ENCODE measurements around the gene ZNF292. TPM values are rescaled to one million over a fixed set of nuclear protein-coding genes. Genes with fewer than 3 reads are reported as not detected.

ZNF292 gene
- total RNA-seq, 1 donor from 2014 or later = 35.8 TPM

DNA sequence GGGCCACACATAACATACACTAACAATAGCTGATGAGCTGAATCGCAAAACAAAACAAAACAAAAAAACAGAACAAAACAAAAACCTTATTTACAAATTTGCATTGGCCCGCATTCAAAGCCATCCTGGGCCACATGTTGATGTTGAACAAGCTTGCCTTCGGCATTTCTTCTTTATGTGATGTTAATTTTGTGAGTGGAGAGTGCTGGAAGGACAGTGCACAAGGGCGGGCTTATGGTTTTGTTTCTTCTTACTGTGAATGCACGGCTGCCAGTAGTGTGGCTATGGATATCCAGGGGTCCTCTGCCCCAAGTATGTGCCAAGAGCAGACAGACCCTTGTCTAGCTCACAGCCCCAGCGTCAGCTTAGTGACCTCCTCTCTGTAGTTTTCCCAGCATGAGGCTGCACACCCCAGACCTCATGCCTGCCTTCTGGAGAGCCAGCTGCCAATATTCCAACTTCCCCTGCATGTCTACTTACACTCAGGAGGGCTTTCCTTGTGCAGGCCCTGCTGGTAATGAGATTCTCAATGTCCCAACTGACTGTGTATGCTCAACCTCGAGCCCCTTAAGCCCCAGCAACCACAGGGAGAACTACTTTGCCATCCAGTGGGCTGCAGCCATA lies 24.9 kb downstream of the ZNF292 start:
- H3K4me3 ChIP-seq (ENCODE audit: low read depth, low read length) = no peak overlapping the region
- H3K36me3 ChIP-seq (ENCODE audit: control insufficient read depth, insufficient read depth, low read length) = no peaks in the 10 kb centered on the region
- no peak for DNase-seq (ENCODE audit: low read depth)
- no peaks in the 10 kb centered on the region for H3K27me3 ChIP-seq (ENCODE audit: control insufficient read depth, insufficient read depth, low read length)
- TF ChIP-seq, protein P1, sequence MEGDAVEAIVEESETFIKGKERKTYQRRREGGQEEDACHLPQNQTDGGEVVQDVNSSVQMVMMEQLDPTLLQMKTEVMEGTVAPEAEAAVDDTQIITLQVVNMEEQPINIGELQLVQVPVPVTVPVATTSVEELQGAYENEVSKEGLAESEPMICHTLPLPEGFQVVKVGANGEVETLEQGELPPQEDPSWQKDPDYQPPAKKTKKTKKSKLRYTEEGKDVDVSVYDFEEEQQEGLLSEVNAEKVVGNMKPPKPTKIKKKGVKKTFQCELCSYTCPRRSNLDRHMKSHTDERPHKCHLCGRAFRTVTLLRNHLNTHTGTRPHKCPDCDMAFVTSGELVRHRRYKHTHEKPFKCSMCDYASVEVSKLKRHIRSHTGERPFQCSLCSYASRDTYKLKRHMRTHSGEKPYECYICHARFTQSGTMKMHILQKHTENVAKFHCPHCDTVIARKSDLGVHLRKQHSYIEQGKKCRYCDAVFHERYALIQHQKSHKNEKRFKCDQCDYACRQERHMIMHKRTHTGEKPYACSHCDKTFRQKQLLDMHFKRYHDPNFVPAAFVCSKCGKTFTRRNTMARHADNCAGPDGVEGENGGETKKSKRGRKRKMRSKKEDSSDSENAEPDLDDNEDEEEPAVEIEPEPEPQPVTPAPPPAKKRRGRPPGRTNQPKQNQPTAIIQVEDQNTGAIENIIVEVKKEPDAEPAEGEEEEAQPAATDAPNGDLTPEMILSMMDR (IDR thresholded peaks at IDR 0.05; ENCODE audit: insufficient read depth, low read length, poor library complexity, severe bottlenecking) = no peak

DNA sequence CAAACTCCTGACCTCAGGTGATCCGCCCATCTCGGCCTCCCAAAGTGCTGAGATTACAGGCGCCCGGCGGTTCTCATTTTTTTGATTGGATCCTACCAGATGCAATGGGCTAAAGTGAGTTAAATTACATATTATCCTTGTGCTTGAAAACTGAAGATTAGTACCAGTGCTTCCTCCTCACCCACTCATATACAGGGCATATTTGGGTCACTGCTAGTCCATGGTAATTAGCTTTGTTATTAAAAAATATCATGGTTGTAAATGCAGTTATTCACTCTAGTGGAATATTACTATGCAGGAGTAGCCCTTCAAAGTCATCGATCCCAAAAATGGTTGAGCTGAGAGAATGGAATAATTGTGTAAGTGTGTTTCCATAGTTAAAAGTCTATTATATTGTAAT lies 26.5 kb downstream of the ZNF292 start:
- no peaks in the 10 kb centered on the region for H3K27me3 ChIP-seq (ENCODE audit: control insufficient read depth, insufficient read depth, low read length)
- no peaks in the 10 kb centered on the region for H3K36me3 ChIP-seq (ENCODE audit: control insufficient read depth, insufficient read depth, low read length)
- no peak overlapping the region for H3K4me3 ChIP-seq (ENCODE audit: low read depth, low read length)
- no peak for DNase-seq (ENCODE audit: low read depth)
- TF ChIP-seq, protein P1 (IDR thresholded peaks at IDR 0.05; ENCODE audit: insufficient read depth, low read length, poor library complexity, severe bottlenecking) = no peak

DNA sequence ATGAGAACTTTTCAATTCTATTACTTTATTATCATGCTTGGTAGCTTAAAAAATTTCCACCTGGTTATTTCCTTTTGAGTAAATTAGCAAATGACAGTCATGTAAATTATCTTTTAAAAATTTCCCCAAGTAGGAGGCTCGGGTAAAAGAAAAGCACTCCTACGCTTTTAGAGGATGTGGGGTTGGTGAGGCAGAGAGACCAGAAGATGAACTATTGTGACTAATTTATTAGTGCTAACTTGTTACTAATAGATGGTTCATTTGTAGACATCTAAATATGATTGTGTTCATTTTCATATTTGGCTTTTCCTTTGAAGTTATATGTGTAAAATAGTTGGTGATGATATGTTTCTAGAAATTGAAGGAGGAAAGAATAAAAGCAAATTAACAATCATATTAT lies 27.0 kb downstream of the ZNF292 start:
- no peak overlapping the region for H3K4me3 ChIP-seq (ENCODE audit: low read depth, low read length)
- H3K27me3 ChIP-seq (ENCODE audit: control insufficient read depth, insufficient read depth, low read length) = no peaks in the 10 kb centered on the region
- H3K36me3 ChIP-seq (ENCODE audit: control insufficient read depth, insufficient read depth, low read length) = no peaks in the 10 kb centered on the region
- DNase-seq (ENCODE audit: low read depth) = no peak
- TF ChIP-seq, protein P1 (IDR thresholded peaks at IDR 0.05; ENCODE audit: insufficient read depth, low read length, poor library complexity, severe bottlenecking) = no peak

DNA sequence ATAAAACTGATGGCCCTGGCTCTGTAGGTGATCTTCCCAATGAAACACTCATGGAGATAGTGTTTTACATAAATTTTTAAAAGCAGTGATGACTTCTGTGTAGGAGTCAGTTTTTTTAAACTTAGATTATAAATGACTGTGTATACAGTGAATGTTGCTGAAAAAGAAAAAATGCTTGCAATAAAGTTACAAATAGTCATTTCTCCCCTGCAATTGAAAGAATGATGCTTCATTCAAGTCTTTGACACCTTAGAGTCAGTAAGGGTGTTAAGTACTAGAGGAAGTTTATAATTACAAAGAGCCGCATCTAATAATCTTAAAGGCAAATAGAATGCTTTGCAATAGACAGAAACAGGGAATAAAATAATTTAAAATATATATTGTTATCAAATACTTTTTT lies 27.6 kb downstream of the ZNF292 start:
- Histone ChIP-seq H3K36me3 (ENCODE audit: control insufficient read depth, insufficient read depth, low read length) (no peaks in the 10 kb centered on the region), H3K27me3 (ENCODE audit: control insufficient read depth, insufficient read depth, low read length) (no peaks in the 10 kb centered on the region), H3K4me3 (ENCODE audit: low read depth, low read length) (no peak overlapping the region)
- TF ChIP-seq, protein P1 (IDR thresholded peaks at IDR 0.05; ENCODE audit: insufficient read depth, low read length, poor library complexity, severe bottlenecking) = no peak
- no peak for DNase-seq (ENCODE audit: low read depth)

DNA sequence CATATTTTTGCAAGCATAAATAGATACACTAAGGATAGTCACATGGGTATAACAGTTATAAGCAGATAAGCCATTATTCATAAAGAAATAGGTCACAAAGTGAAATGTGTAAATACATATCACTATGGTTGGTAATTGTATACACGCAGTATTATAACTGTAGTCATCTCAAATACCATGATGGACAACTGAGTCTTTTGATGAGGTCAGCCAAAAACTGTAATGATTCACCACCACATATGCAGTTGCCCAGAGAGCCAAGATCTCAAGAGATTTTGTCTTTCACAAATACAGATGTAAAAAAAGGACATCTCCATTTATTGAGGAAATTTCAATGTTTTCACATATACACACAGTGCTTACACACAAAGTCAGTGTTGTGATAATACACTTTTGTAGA lies 28.3 kb downstream of the ZNF292 start:
- H3K36me3 ChIP-seq (ENCODE audit: control insufficient read depth, insufficient read depth, low read length) = no peaks in the 10 kb centered on the region
- H3K27me3 ChIP-seq (ENCODE audit: control insufficient read depth, insufficient read depth, low read length) = no peaks in the 10 kb centered on the region
- H3K4me3 ChIP-seq (ENCODE audit: low read depth, low read length) = no peak overlapping the region
- TF ChIP-seq, protein P1 (IDR thresholded peaks at IDR 0.05; ENCODE audit: insufficient read depth, low read length, poor library complexity, severe bottlenecking) = no peak
- DNase-seq (ENCODE audit: low read depth) = no peak

DNA sequence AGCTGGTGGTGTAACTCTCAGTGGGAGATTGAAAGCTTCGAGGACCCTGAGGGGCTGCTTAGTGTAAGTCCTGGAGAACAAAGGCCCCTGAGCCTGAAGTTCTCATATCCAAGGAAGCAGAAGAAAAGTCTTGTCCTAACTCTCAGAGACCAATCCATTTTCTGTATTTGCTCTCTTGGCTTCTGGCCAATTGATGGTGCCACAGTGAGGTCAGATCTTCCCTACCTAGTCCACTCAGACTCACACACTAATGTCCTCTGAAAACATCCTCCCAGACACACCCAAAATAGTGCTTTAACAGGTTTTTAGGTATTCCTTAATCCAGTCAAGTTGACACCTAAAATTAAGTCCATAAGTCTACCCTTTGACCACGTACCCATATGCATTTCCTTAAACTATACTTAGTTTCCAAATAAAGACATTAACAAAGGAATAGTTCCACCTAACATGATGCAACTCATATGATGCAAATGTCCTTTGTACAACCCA lies 29.4 kb downstream of the ZNF292 start:
- no peaks in the 10 kb centered on the region for H3K36me3 ChIP-seq (ENCODE audit: control insufficient read depth, insufficient read depth, low read length)
- no peak overlapping the region for H3K4me3 ChIP-seq (ENCODE audit: low read depth, low read length)
- H3K27me3 ChIP-seq (ENCODE audit: control insufficient read depth, insufficient read depth, low read length) = no peaks in the 10 kb centered on the region
- TF ChIP-seq, protein P1 (IDR thresholded peaks at IDR 0.05; ENCODE audit: insufficient read depth, low read length, poor library complexity, severe bottlenecking) = no peak
- DNase-seq (ENCODE audit: low read depth) = no peak

Measured in kidney epithelial cell (primary cell).